ENCODE data around the gene NELFCD.

DNA sequence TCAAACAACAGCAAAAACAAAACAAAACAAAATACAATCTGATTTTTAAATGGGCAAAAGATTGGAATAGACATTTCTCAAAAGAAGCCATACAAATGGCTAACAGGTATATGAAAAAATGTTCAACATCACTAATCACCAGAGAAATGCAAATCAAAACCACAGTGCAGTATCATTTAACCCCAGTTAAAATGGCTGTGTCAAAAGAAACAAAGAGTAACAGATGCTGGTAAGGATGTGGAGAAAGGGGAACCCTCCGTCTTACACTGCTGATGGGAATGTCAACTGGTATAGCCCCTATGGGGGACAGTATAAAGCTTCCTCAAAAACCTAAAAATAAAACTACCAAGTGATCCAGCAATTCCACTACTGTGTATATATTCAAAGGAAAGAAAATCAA, 10.9 kb upstream of the NELFCD start:
- TF ChIP-seq, protein P1, sequence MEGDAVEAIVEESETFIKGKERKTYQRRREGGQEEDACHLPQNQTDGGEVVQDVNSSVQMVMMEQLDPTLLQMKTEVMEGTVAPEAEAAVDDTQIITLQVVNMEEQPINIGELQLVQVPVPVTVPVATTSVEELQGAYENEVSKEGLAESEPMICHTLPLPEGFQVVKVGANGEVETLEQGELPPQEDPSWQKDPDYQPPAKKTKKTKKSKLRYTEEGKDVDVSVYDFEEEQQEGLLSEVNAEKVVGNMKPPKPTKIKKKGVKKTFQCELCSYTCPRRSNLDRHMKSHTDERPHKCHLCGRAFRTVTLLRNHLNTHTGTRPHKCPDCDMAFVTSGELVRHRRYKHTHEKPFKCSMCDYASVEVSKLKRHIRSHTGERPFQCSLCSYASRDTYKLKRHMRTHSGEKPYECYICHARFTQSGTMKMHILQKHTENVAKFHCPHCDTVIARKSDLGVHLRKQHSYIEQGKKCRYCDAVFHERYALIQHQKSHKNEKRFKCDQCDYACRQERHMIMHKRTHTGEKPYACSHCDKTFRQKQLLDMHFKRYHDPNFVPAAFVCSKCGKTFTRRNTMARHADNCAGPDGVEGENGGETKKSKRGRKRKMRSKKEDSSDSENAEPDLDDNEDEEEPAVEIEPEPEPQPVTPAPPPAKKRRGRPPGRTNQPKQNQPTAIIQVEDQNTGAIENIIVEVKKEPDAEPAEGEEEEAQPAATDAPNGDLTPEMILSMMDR (IDR thresholded peaks at IDR 0.05): no peak
- no peak for TF ChIP-seq POLR2A (IDR thresholded peaks at IDR 0.05)
- no peak for TF ChIP-seq POLR2AphosphoS5 (IDR thresholded peaks at IDR 0.05)
